ENCODE results near the gene MYO1F.

DNA sequence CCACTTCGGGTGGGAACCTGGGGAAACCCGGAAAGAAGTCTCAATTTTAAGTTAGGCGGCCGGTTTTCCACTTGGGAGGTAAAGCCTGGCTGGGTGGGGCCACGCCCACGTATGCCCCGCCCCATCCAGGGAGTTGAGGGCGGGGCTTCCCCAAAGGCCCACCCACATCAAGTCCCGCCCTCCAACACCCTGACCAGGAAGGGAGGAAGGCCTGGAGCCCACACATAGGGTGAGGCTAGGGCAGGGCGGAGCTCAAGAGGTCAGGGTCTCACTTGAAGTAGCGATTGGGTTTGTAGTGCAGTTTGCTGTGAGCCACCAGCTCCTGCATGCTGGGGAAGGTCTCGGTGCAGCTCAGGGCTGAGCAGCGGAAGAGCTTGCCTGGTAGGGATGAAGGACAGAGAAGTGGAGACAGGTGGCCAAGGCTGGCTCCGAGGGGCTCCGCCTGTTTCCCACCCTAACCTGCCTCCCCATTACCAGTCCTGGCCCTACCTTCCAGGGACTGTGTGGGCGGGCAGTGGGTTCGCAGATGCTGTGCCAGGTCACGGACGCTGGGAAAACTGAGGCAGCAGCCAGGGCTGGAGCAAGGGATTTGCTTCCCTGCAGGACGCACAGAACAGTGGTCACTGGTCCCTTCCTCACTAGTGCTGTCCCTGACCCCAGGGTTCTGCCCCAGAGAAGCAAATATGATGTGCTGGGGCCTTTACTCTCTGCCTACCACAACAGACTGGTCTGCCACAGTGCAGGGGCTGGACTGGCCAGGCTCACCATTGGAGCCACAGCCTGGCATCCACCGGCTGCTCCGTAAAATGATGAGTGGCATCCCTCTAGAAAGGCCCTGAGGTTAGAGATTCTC lies 64.9 kb downstream of the MYO1F start:
- TF ChIP-seq, protein P1, sequence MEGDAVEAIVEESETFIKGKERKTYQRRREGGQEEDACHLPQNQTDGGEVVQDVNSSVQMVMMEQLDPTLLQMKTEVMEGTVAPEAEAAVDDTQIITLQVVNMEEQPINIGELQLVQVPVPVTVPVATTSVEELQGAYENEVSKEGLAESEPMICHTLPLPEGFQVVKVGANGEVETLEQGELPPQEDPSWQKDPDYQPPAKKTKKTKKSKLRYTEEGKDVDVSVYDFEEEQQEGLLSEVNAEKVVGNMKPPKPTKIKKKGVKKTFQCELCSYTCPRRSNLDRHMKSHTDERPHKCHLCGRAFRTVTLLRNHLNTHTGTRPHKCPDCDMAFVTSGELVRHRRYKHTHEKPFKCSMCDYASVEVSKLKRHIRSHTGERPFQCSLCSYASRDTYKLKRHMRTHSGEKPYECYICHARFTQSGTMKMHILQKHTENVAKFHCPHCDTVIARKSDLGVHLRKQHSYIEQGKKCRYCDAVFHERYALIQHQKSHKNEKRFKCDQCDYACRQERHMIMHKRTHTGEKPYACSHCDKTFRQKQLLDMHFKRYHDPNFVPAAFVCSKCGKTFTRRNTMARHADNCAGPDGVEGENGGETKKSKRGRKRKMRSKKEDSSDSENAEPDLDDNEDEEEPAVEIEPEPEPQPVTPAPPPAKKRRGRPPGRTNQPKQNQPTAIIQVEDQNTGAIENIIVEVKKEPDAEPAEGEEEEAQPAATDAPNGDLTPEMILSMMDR (conservative IDR thresholded peaks at IDR 0.05), result no peak
- no peak for TF ChIP-seq ZFX (IDR thresholded peaks at IDR 0.05)

Data from C4-2B (cell line).